HG03457 (cell line): ENCODE measurements around the gene ZFP37.
A peak's percentile ranks its signal among the peaks of the same experiment; 100 is the strongest.
"Not testable (repeated sequence)": the region's sequence is repeated elsewhere in the genome, so short reads cannot be mapped to it uniquely, and the experiment has no call there.

Source experiments
- ATAC-seq: cut with Tn5 transposase; IDR thresholded peaks from one replicate; pipeline ENCODE4 v1.9.1; 2021; ENCODE audit warnings: moderate number of reproducible peaks; ENCODE audit not compliant: unreplicated experiment

The ZFP37 gene

GRCh38 chr9:113056191-113057106, at the start of gene ZFP37:
ZFP37 (minus strand) TSS chr9:113056724; CDS start chr9:113056688, 36 bp downstream.
- ATAC-seq = peak; percentile 94

DNA sequence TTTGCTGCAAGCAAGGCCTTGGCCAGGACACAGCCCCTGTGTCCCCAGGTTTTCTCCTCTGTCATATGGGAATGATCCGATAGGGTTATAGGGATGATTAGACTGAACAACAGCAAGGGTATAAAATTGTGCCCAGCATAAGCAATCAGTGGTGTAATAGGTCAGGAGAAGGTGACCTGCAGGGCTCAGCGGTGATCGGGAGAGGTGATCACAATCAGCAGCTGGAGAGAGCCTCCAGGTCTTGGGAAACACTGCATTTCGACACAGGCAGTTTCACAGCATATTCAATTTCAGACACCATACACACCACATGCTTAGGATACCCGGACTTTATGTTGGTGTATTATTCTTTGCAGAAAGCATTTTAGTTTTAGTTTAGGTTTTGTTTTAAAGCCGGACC, 48.8 kb upstream of the ZFP37 start:
- not testable (repeated sequence) for ATAC-seq

- no peak for ATAC-seq
These were observed 39.0 kb upstream of the ZFP37 start for GRCh38 chr9:113095561-113095960.

- ATAC-seq = not testable (repeated sequence)
These were observed 33.4 kb upstream of the ZFP37 start for GRCh38 chr9:113089924-113090323.

GRCh38 chr9:113089143-113089505, 32.6 kb upstream of the ZFP37 start:
- not testable (repeated sequence) for ATAC-seq

- ATAC-seq = not testable (repeated sequence)
These were observed 32.1 kb upstream of the ZFP37 start for GRCh38 chr9:113088456-113089142.

DNA sequence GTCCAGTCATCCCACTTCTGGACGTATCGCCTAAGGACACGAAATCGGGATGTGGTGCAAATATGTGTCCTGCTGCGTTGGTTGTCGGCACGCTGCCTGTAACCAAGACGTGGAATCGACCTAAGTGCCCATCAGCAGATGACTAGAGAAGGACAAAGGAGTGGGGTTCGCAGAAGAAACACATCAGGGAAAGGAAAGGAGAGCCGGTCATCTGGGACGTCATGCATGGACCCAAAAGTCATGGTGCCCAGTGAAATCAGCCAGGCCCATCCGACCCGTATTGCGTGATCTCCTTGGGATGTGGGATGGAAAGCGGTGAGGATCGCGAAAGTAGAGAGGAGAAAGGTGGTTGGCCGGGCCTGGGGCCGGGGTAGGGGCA, 6.4 kb upstream of the ZFP37 start:
- ATAC-seq = not testable (repeated sequence)

- ATAC-seq = not testable (repeated sequence)
These were observed 5.9 kb upstream of the ZFP37 start for GRCh38 chr9:113062256-113062931.

- ATAC-seq = not testable (repeated sequence)
These were observed 4.7 kb upstream of the ZFP37 start for GRCh38 chr9:113061072-113061850.

GRCh38 chr9:113059581-113060284, 3.2 kb upstream of the ZFP37 start:
- not testable (repeated sequence) for ATAC-seq

DNA sequence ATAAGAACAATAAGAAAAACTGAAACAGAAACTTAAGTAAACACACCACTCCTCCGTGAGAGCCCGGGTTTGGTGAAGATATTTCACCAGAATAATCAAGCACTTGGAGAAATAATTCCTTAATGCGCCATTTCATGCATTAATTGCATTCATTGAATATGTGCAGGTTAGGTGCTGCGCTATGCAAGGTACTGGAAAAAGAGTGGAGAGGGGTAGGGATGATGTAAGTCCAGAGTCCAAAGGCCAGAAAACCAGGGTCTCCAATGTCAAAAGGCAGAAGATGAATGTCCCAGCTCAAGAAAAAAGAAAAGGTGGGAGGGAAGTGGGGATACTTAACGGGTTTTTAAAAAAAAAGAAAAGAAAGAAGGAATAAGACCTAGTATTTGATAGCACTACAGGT, 669 bp upstream of the ZFP37 start:
- no peak for ATAC-seq

DNA sequence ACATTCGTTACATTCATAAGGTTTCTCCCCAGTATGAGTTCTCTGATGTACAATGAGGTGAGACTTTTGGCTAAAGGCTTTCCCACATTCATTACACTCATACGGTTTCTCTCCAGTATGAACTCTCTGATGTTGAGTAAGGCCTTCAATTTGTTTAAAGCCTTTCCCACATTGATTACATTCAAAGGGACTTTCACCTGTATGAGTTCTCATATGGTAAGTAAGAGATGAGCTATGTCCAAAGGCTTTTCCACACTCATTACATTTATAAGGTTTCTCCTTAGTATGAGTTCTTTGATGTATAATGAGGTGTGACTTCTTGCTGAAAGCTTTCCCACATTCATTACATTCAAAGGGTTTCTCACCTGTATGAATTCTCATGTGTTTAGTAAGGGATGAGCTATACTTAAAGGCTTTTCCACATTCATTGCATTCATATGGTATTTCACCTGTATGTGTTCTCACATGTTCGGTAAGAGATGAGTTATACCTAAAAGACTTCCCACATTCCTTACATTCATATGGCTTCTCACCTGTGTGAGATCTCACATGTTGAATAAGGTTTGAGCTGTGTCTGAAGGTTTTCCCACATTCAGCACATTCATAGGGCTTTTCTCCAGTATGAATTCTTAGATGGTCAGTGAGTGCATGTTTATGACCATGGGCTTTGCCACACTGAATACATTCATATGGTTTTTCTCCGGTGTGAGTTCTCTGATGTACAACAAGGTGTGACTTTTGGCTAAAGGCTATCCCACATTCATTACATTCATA, 13.5 kb downstream of the ZFP37 start:
- no peak for ATAC-seq

- ATAC-seq = no peak
These were observed 30.3 kb downstream of the ZFP37 start for GRCh38 chr9:113026200-113026599.

DNA sequence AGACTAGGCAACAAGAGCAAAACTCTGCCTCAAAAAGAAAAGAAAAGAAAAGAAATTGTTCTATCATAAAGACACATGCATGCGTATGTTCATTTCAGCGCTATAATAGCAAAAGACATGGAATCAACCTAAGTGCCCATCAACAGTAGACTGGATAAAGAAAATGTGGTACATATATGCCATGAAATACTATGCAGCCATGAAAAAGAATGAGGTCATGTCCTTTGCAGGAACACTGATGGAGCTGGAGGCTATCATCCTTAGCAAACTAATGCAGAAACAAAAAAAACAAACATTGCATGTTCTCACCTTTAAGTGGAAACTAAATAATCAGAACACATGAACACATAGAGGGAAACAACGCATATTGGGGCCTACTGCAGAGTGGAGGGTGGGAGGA, 38.3 kb downstream of the ZFP37 start:
- no peak for ATAC-seq

DNA sequence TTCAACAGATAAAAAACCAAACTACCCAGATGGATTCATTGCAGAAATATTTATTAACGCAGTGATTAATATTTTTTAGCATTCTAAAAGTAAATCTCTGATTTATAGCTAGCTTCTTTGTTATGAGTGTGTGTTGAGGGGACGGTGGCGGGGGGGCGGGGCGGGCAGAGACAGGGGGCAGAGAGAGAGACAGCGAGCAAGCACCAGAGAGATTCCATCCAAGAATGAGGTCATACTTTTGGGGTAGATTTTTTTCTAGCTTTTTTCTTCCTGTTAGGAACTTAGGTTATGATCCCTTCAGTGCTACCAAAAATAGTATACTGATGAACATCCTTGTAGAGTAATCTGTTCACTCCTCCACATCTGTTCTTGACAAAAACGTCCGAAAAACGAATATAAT, 44.0 kb downstream of the ZFP37 start:
- no peak for ATAC-seq

DNA sequence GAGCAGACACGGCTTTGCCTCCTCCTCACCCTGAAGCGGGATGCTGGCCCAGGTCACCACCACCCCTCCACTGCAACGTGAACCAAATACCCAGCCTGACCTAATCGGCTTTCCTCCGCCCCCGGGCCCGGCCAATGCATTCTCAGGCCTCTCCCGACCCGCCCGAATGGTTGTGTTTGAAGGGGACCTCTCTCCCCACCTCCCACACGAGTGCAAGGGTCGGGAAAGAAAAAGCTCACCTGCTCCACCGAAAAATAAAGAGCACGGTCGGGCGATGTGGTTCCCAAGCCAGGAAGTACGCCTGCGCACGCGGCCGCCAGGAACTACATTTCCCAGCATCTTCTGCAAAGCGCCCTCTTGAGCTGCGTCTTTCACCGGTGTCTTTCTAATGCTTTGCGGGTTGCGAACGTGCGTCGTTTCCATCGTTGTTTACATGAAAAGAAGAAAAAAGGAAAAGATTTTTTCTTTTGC, 44.6 kb downstream of the ZFP37 start, which contains the start of gene ZNF883:
Gene ZNF883, minus strand, starts transcription at position 282 of the 471 bp plus-strand sequence.
- ATAC-seq = no peak

DNA sequence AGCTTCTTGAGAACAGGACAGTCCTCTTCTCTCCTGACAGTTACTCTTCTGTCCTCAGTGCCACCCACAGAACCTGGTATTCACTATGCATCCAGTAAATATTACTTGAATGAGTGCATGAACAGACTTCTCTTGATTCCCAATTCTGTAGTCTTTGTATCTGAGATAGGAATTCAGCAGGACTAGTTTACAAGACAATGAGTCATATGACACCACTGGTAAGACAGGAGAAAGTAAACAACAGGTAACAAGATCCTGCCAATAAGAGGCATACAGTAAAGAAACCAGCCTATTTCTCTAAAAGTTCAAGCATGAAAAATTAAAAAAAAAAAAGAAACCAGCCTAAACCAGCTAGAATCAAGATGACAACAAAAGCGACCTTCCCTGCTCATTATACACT, 50.7 kb downstream of the ZFP37 start:
- no peak for ATAC-seq

GRCh38 chr9:112997236-112997941, 59.1 kb downstream of the ZFP37 start:
- no peak for ATAC-seq
